RKO (cell line): ENCODE data around the gene VCAN.

Source experiments
- DNase-seq: peaks from one replicate; pipeline ENCODE4 v3.0.0-alpha.2; 2016; ENCODE audit warnings: low spot score

Gene VCAN

GRCh38 chr5:83538786-83539462 is 67.4 kb downstream of the VCAN start:
- no peak for DNase-seq

GRCh38 chr5:83539463-83539790 is 67.9 kb downstream of the VCAN start:
- no peak for DNase-seq

- DNase-seq = no peak
These were observed 68.6 kb downstream of the VCAN start for GRCh38 chr5:83540105-83540504.

GRCh38 chr5:83540783-83541182 is 69.2 kb downstream of the VCAN start:
- no peak for DNase-seq

GRCh38 chr5:83542839-83543238 is 71.3 kb downstream of the VCAN start:
- no peak for DNase-seq

GRCh38 chr5:83543898-83544297 is 72.4 kb downstream of the VCAN start:
- DNase-seq = no peak

GRCh38 chr5:83547161-83547560 is 75.6 kb downstream of the VCAN start:
- DNase-seq = no peak

GRCh38 chr5:83547889-83548288 is 76.3 kb downstream of the VCAN start:
- DNase-seq = no peak

- no peak for DNase-seq
These were observed 77.0 kb downstream of the VCAN start for GRCh38 chr5:83548581-83548980.

GRCh38 chr5:83549076-83549475 is 77.5 kb downstream of the VCAN start:
- DNase-seq = no peak

- no peak for DNase-seq
These were observed 78.1 kb downstream of the VCAN start for GRCh38 chr5:83549674-83550073.

- no peak for DNase-seq
These were observed 80.3 kb downstream of the VCAN start for GRCh38 chr5:83551821-83552220.

GRCh38 chr5:83552275-83552674 is 80.7 kb downstream of the VCAN start:
- no peak for DNase-seq

- DNase-seq = no peak
These were observed 81.5 kb downstream of the VCAN start for GRCh38 chr5:83553000-83553486.

- no peak for DNase-seq
These were observed 82.6 kb downstream of the VCAN start for GRCh38 chr5:83554133-83554532.

GRCh38 chr5:83554686-83555085 is 83.1 kb downstream of the VCAN start:
- DNase-seq = no peak

- DNase-seq = no peak
These were observed 83.7 kb downstream of the VCAN start for GRCh38 chr5:83555263-83555662.

- DNase-seq = no peak
These were observed 84.6 kb downstream of the VCAN start for GRCh38 chr5:83556190-83556589.

- no peak for DNase-seq
These were observed 87.7 kb downstream of the VCAN start for GRCh38 chr5:83559118-83559785.

- DNase-seq = no peak
These were observed 90.6 kb downstream of the VCAN start for GRCh38 chr5:83562071-83562606.

- no peak for DNase-seq
These were observed 91.4 kb downstream of the VCAN start for GRCh38 chr5:83562791-83563557.

- no peak for DNase-seq
These were observed 92.1 kb downstream of the VCAN start for GRCh38 chr5:83563631-83564030.
